GM21367 (cell line): ENCODE measurements around the gene CEP55.

Source experiments
- ATAC-seq: cut with Tn5 transposase; IDR thresholded peaks from one replicate; pipeline ENCODE4 v1.9.1; 2021; ENCODE audit not compliant: unreplicated experiment

Gene CEP55

DNA sequence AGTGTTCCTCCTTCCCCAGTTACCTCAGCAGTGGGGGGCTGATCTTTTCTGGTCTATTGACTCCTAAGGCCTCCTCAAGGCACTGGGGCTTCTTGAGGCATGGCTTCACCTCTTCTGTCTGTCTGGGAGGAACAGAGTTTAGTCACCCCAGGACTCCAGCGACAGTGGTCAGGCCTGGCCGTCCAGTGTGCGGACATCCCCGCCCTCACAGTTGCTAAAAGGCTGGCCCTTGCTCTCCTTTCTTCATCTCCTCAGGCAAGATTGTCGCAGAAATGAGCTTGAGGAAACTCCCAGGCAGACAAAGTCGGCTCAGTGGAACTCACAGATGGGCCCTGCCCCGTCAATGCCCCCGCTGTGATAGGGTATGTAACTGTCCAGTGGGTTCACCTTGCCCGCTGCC, 63.1 kb downstream of the CEP55 start:
- no peak for ATAC-seq

GRCh38 chr10:93560541-93560940, 64.1 kb downstream of the CEP55 start:
- no peak for ATAC-seq

GRCh38 chr10:93565446-93565845, 69.0 kb downstream of the CEP55 start:
- ATAC-seq = no peak

DNA sequence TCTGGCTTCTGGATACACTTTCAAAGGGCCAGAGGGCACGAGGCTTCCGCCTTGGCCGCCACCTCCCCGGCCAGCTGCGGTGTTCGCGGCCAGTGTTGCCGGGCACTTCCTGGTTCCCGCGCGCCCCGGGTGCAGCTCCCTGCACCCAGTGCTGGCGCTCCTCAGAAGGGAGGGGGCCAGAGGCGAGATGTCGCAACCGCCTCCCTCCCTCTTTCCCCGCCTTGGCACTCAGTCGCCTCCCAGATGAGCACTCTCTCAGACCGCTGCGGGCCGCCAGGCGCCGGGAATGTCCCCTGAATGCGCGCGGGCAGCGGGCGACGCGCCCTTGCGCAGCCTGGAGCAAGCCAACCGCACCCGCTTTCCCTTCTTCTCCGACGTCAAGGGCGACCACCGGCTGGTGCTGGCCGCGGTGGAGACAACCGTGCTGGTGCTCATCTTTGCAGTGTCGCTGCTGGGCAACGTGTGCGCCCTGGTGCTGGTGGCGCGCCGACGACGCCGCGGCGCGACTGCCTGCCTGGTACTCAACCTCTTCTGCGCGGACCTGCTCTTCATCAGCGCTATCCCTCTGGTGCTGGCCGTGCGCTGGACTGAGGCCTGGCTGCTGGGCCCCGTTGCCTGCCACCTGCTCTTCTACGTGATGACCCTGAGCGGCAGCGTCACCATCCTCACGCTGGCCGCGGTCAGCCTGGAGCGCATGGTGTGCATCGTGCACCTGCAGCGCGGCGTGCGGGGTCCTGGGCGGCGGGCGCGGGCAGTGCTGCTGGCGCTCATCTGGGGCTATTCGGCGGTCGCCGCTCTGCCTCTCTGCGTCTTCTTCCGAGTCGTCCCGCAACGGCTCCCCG, 70.2 kb downstream of the CEP55 start, which contains the start of gene FFAR4:
Gene FFAR4, plus strand, starts transcription at position 231 of the 842 bp plus-strand sequence. Its CDS starts 56 bp downstream, at position 287.
- no peak for ATAC-seq

DNA sequence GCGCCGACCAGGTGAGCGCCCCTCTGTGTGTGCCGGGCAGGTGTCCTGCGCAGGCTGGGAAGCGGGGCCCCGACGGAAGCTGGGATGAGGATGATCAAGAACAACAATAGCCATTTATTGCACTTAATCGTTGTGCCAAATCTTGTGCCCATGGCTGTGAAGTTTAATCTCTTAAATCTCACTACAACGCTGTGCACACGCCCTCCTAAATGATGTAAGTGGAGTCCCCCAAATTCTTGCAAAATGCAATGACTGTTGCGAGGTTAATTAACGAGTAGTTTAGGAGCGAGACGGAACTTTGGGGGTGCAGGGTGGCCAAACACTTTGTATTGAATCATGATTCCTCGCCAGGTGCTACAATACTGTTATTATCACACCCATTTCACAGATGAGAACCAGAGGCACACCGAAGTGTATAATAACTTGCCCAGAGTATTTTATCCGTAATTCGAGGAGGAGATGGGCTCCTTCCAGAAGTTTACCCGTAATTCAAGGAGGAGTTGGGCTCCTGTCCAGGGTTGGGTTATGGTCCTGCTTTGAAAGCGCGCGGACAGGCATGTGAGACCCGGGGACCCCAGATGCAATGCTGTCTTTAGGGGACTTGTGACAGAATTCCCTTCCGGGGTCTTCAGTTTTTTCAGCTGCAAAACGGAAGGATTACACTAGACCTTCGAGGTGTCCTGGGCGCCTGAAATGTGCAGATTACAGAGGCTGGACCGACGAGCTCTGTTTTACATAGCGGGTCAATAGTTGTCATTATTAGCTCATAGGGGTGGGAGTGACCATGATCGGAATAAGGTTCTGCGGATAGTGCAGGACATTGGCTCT, 71.1 kb downstream of the CEP55 start:
- no peak for ATAC-seq

GRCh38 chr10:93568105-93568390, 71.6 kb downstream of the CEP55 start:
- ATAC-seq = no peak

DNA sequence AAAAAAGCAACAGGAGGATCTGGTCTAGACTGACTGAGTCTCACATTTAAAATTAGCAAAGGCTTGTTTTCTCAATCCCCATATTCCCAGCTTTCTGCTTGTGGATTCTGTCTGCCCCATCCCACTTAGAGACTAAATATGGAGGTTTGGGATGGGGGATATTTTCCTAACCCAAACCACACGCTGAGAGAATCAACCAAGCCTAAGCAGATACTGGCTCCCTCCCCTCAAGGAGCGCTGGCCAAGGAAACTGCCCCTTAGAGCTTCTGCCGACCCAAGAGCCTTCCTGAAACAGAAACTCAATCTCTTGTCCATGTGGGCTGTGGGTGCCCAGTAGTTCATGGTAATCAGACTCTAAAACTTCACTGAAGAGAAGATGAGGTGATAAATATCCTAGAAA, 74.0 kb downstream of the CEP55 start:
- ATAC-seq = no peak

DNA sequence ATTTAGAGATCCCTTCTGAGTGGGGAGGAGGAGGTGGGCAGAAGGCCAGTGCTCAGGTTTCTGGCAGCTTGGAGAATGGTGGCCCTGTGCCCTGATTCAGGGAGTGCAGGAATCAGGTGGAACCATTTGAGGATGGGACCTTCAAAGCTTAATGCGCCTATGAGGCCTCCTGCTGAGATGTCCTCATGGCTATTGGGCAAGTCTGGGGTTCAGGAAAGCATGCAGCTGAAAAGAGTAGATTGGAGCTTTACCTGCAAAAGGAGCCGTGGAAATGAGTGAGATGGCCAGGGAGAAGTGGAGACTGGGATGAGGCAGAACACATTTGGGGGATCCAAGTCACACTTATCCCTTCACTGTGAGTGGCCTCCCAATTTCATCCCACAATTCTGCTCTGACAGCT, 76.2 kb downstream of the CEP55 start:
- no peak for ATAC-seq

DNA sequence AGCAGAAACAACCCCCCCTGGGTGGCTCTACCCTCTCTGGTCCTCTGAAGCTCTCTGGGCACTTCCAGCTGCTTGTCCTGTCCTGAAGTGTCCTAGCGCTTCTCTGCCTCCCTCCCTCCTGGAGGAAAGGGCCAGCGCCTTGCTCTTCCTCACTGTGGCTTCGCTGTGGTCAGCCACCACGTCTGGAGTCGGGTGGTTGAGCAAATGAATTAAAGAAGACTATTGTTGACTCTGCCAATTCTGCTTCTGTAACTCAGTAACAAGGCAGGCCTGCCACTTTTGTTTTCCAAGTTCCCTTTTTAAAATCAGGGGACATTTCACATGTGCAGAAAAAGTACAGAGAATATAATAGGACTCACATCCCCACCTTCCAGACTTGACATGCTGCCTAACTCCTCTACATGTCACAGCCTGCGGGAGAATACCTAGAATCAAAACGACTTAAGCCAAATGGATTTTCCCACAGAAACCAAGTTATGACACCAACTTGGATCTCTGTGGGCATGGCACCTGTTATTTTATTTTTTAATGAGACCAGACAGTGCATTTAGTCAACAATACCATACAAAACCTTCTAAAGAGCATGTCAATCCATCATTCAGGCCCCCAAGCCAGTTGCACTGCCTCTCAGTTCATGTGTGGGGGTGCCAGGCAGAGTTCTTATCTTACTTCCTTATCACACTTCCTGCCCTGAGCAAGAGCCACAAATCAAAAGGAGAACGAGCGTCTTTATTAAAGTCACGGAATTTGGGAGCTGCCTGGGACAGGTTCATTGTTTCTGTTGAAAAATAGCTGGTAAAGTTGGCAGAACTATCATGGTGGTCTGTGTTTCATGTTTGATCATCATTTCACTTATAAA, 76.9 kb downstream of the CEP55 start:
- no peak for ATAC-seq

DNA sequence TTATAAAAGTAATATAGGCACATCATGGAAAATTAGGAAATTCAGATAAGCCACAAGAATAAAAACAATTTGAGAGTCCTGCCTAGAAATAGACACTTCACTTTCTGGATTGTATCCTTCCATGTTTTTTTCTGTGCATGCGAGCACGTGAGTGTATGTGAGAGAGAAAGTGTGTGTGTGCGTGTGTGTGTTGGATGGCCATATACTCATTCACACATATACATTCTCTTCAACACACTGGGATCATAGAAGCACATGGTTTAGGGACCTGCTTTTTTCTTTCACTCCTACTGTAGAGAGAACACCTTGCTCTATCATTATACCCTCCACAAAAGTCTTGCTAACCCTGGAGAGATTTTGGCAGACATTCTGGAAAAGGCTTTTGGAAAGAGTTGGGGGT, 77.5 kb downstream of the CEP55 start:
- ATAC-seq = no peak

- no peak for ATAC-seq
Observed at GRCh38 chr10:93576888-93577287, 80.5 kb downstream of the CEP55 start.

GRCh38 chr10:93577565-93577964, 81.2 kb downstream of the CEP55 start:
- no peak for ATAC-seq
